Ovary (tissue), 9 donors: Measurements from ENCODE around the gene NR3C2. TPM values are rescaled to one million over a fixed set of nuclear protein-coding genes. Genes with fewer than 3 reads are reported as not detected.

Source experiments
- DNase-seq, 5 donors: peaks; one replicate each; pipeline ENCODE4 v3.0.0-alpha.2; 2019 to 2020
- H3K27ac ChIP-seq, 2 donors: fragments of 200-600 bp; one replicate each; pipeline versions ENCODE4 v1.5.1 to v1.8.0; 2019 to 2022
- H3K27me3 ChIP-seq: fragments of 200-600 bp; one replicate; pipeline ENCODE4 v1.8.0; 2022
- H3K36me3 ChIP-seq: fragments of 200-600 bp; sonication (generic); one replicate; pipeline ENCODE4 v1.5.1; 2019
- H3K4me1 ChIP-seq: one replicate; pipeline ENCODE4 v1.8.1; 2013; ENCODE audit warnings: mild to moderate bottlenecking, moderate library complexity; ENCODE audit not compliant: insufficient read depth
- H3K4me3 ChIP-seq: fragments of 200-600 bp; sonication (generic); one replicate; pipeline ENCODE4 v1.5.1; 2017
- H3K9me3 ChIP-seq, 2 donors: fragments of 200-600 bp in 1 of 2; sonication (generic) in 1 of 2; one replicate each; pipeline versions ENCODE4 v1.5.1 to v1.8.1; 2013 to 2019; ENCODE audit warnings: mild to moderate bottlenecking in 1 of 2, moderate library complexity in 1 of 2
- EP300 ChIP-seq: sonication (generic); formaldehyde crosslinking; IDR thresholded peaks from one replicate; pipeline ENCODE4 v1.6.1; 2017; ENCODE audit warnings: antibody characterized with exemption
- POLR2A ChIP-seq: fragments of 450-650 bp; IDR thresholded peaks from one replicate; pipeline ENCODE4 v1.6.1; 2017; ENCODE audit warnings: antibody characterized with exemption, mild to moderate bottlenecking, moderate library complexity
- WGBS, 3 donors: extraction: QIAGEN DNeasy Blood & Tissue Kit in 1 of 3; methylation state at CpG; one replicate each; pipeline versions ENCODE4 v1.1.5 to v1.1.7; 2013 to 2017; 5-methylcytosine and 5-hydroxymethylcytosine counted together
- intact Hi-C, 4 donors: fragments of 100-400 bp; cut with DNase I; formaldehyde crosslinking; loops; one replicate each; pipeline versions ENCODE4 v1.11.0 to v1.15.1; 2022 to 2023
- polyA plus RNA-seq, 2 donors: library from polyadenylated mRNA; stranded (reverse); fragments of 200-250 nt in 1 of 2; fragments of 350-450 nt in 1 of 2; fragmentation: Illumina TruSeq in 1 of 2; extraction: RNeasy Lipid Tissue Mini Kit (QIAGEN cat#74804) in 1 of 2; gene quantifications; one replicate each; pipeline ENCODE4 v1.2.3, GENCODE V29; 2013 to 2014
- total RNA-seq, 7 donors: library from RNA; depleted of rRNA in 2 of 7; stranded (reverse); fragments of >200 nt in 2 of 7; fragmentation: NEBNext Ultra II Directional in 3 of 7; extraction: Animal tissue kit (Norgen Biotek cat#: 25700) in 3 of 7; gene quantifications; one replicate each; pipeline versions ENCODE4 v1.1.0 to v1.2.4, GENCODE V29; 2016 to 2023
- TF ChIP-seq, protein P1 (sequence below), 3 donors: fragments of 450-650 bp in 2 of 3; fragments of 200-600 bp in 1 of 3; IDR thresholded peaks; one replicate each; pipeline versions ENCODE4 v1.5.1 to v1.8.0; 2016 to 2022; ENCODE audit warnings: antibody characterized with exemption in 3 of 3, mild to moderate bottlenecking in 1 of 3
- donor health status: DM: no; HTN: no; CAD: no; lungs with moderate emphysema.
- donor health status: DM: no; HTN: no; CAD: no.
- donor health status: Bipolar disorder and iron deficiency.
- donor health status: DM: yes; HTN: yes; CAD: no.
- donor health status: DM: no; HTN: no; CAD: no.
- donor health status: DM: yes; HTN: yes; CAD: no.

Gene NR3C2
- total and polyA plus RNA-seq, 9 donors = 6.8 to 37.5 (median 22.9) TPM

DNA sequence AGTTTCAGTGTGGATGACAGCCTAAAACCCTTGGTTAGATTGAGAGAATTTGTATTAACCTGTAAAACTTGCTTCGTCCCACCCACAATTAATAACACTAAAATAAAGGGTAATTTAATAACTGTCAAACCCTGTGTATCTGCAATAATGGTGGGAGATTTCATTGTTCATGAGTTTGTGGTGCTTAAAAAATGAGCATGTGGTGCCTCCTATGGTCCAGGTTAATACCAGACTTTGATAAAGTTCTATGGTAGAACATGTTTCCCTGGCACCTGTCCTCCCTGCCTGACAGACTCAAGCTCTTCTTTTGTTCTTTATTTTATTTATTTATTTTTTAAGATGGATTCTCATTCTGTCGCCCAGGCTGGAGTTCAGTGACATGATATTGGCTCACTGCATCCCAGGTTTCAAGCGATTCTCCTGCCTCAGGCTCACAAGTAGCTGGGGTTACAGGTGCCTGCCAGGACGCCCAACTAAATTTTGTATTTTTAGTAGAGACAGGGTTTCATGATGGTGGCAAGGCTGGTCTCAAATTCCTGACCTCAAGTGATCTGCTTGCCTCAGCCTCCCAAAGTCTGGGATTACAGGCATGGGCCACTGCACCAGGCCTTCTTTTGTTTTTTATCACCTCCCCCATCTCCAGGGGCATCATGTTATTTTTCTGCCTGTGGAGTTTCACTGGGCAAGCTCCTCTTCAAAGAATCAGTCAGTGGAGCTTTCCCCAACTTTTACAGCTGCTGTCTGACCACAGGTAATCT lies 289.2 kb downstream of the NR3C2 start:
- 96 to 98% (median 98%) methylated on average over 4 of the region's 4 CpGs for WGBS, 3 donors
- Histone ChIP-seq H3K4me3 (no peak overlapping the region), H3K36me3 (no peaks in the 10 kb centered on the region), H3K27me3 (no peaks in the 10 kb centered on the region), H3K4me1 (no peaks in the 10 kb centered on the region), H3K9me3 (no peaks in the 10 kb centered on the region), H3K27ac (no peak overlapping the region)
- intact Hi-C loops = no loop called here
- no peak for TF ChIP-seq EP300
- TF ChIP-seq, protein P1, sequence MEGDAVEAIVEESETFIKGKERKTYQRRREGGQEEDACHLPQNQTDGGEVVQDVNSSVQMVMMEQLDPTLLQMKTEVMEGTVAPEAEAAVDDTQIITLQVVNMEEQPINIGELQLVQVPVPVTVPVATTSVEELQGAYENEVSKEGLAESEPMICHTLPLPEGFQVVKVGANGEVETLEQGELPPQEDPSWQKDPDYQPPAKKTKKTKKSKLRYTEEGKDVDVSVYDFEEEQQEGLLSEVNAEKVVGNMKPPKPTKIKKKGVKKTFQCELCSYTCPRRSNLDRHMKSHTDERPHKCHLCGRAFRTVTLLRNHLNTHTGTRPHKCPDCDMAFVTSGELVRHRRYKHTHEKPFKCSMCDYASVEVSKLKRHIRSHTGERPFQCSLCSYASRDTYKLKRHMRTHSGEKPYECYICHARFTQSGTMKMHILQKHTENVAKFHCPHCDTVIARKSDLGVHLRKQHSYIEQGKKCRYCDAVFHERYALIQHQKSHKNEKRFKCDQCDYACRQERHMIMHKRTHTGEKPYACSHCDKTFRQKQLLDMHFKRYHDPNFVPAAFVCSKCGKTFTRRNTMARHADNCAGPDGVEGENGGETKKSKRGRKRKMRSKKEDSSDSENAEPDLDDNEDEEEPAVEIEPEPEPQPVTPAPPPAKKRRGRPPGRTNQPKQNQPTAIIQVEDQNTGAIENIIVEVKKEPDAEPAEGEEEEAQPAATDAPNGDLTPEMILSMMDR (IDR thresholded peaks at IDR 0.05) = no peak
- TF ChIP-seq POLR2A = no peak
- no peak for DNase-seq

DNA sequence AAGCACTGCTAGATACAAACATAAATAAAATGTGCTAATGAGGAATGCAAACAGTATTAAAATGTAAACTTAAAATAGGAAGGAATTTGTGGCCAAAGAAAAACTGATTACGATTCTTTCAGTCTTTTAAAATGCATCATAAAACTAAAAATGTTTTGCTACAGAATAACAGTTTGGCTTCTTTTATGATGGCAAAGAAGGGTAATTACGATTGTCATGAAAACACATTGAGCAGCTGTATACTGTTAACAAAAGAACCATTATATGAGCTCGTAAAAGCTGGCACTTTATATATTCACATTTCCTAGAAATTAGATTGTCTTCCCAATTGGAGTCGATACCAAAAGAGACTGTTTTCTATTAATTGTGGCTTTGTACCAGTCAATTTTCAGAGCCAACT lies 290.4 kb downstream of the NR3C2 start:
- H3K27ac ChIP-seq = no peak overlapping the region
- TF ChIP-seq, protein P1 (IDR thresholded peaks at IDR 0.05) = no peak
- TF ChIP-seq POLR2A (no peak), EP300 (no peak)
- H3K27me3 ChIP-seq = no peaks in the 10 kb centered on the region
- no peaks in the 10 kb centered on the region for H3K9me3 ChIP-seq
- H3K4me3 ChIP-seq = no peak overlapping the region
- intact Hi-C loops = no loop called here
- no peaks in the 10 kb centered on the region for H3K4me1 ChIP-seq
- no peak for DNase-seq
- no peaks in the 10 kb centered on the region for H3K36me3 ChIP-seq
- WGBS, 3 donors = 15 to 33% (median 19%) methylated on average over 4 of the region's 4 CpGs

DNA sequence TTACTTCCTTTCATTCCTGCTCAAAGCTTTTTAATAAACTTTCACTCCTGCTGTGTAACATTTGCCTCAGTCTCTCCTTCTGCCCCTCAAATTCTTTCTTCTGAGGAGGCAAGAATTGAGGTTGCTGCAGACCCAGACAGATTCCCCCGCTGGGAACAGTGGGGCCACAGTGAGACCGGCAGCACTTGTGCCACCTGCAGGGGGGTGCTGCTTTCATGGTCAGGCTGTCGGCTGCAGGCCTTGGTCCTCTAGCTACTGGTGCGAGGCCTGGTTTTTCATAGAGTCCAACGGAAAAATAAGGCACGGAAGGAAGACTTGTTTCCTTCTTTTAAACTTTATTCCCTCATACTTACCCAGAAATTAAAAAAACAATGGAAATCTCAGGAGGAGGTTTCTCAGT lies 296.7 kb downstream of the NR3C2 start:
- intact Hi-C loops = no loop called here
- Histone ChIP-seq H3K27ac (no peak overlapping the region), H3K36me3 (no peaks in the 10 kb centered on the region), H3K9me3 (no peaks in the 10 kb centered on the region), H3K4me1 (no peaks in the 10 kb centered on the region), H3K4me3 (no peak overlapping the region), H3K27me3 (no peaks in the 10 kb centered on the region)
- DNase-seq = no peak
- TF ChIP-seq, protein P1 (IDR thresholded peaks at IDR 0.05) = no peak
- no peak for TF ChIP-seq EP300
- TF ChIP-seq POLR2A = no peak
- WGBS, 3 donors = 92 to 95% (median 94%) methylated on average over 6 of the region's 6 CpGs

DNA sequence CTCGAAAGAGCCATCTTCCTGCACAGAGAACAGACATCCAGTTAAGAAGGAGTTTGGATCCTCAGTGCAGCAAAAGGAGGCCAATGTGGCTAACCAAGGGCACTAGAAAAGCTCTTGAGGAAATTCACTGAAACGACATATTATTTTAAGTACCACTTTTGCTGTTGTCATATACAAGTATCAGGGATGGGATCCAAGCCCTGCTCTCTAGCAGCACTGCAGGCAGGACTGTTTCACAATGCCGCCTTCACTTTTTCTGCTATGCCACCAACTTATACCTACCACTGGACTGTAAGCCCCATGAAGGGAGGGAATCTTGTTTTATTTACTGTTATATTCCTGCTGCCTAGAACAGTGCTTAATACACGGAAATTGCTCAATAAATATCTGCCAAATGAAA lies 299.0 kb downstream of the NR3C2 start:
- H3K4me3 ChIP-seq = no peak overlapping the region
- no peak for DNase-seq
- H3K27me3 ChIP-seq = no peaks in the 10 kb centered on the region
- no peaks in the 10 kb centered on the region for H3K9me3 ChIP-seq
- H3K27ac ChIP-seq = no peak overlapping the region
- WGBS, 3 donors = 64 to 95% (median 83%) methylated on average over 4 of the region's 4 CpGs
- H3K36me3 ChIP-seq = no peaks in the 10 kb centered on the region
- intact Hi-C loops = no loop called here
- H3K4me1 ChIP-seq = no peaks in the 10 kb centered on the region
- TF ChIP-seq, protein P1 (IDR thresholded peaks at IDR 0.05) = no peak
- TF ChIP-seq POLR2A (no peak), EP300 (no peak)
